HepG2 (cell line): ENCODE data around the gene NME1. TPM values are rescaled to one million over a fixed set of nuclear protein-coding genes. Genes with fewer than 3 reads are reported as not detected.

ENCODE experiments used
- AKAP8 ChIP-seq: sonication (generic); formaldehyde crosslinking; IDR thresholded peaks from 2 replicates; pipeline ENCODE4 v1.5.1; 2020; ENCODE audit warnings: mild to moderate bottlenecking, missing genetic modification reagents
- ATF1 ChIP-seq: IDR thresholded peaks from 2 replicates; pipeline ENCODE4 v1.6.1; 2016; ENCODE audit warnings: mild to moderate bottlenecking, control low read depth
- ATF6 ChIP-seq: sonication (generic); formaldehyde crosslinking; conservative IDR thresholded peaks from 2 replicates; pipeline ENCODE4 v1.4.0; 2020; ENCODE audit warnings: missing genetic modification reagents
- CEBPG ChIP-seq: IDR thresholded peaks from 2 replicates; pipeline ENCODE4 v1.6.1; 2016
- CREB1 ChIP-seq, 2 experiments: fragments of 450-650 bp in 1 of 2; IDR thresholded peaks; 2 replicates each; pipeline ENCODE4 v1.6.1; 2016 to 2017; ENCODE audit warnings: control low read depth in 1 of 2, mild to moderate bottlenecking in 1 of 2, missing compliant biosample characterization in 1 of 2, missing genetic modification characterization in 1 of 2
- EP300 ChIP-seq, 3 experiments: sonication (generic) in 1 of 3; formaldehyde crosslinking in 1 of 3; IDR thresholded peaks; 2 replicates each; pipeline versions ENCODE4 v1.5.1 to v1.6.1; 2011 to 2020; ENCODE audit warnings: low read depth in 2 of 3, low read length in 2 of 3, borderline replicate concordance in 1 of 3, improper control_type of control experiment in 1 of 3, mild to moderate bottlenecking in 1 of 3, missing genetic modification reagents in 1 of 3, moderate library complexity in 1 of 3
- FOXA1 ChIP-seq, 2 experiments: fragments of 450-650 bp in 1 of 2; sonication (generic) in 1 of 2; formaldehyde crosslinking in 1 of 2; IDR thresholded peaks; 2 replicates each; pipeline versions ENCODE4 v1.4.0 to v1.6.1; 2016 to 2020; ENCODE audit warnings: missing genetic modification reagents in 1 of 2
- MAZ ChIP-seq, 2 experiments: sonication (generic) in 1 of 2; formaldehyde crosslinking in 1 of 2; IDR thresholded peaks; 2 replicates each; pipeline versions ENCODE4 v1.5.0 to v1.6.1; 2012 to 2020; ENCODE audit warnings: low read depth in 2 of 2, mild to moderate bottlenecking in 2 of 2, borderline replicate concordance in 1 of 2, improper control_type of control experiment in 1 of 2, low read length in 1 of 2, missing genetic modification reagents in 1 of 2, moderate library complexity in 1 of 2
- MEIS1 ChIP-seq: sonication (generic); formaldehyde crosslinking; IDR thresholded peaks from 2 replicates; pipeline ENCODE4 v1.9.0; 2021; ENCODE audit warnings: mild to moderate bottlenecking, missing genetic modification reagents, moderate library complexity, borderline replicate concordance
- MXD3 ChIP-seq: IDR thresholded peaks from 2 replicates; pipeline ENCODE4 v1.6.1; 2016; ENCODE audit warnings: mild to moderate bottlenecking, missing biosample characterization, missing genetic modification reagents
- NCOA5 ChIP-seq: sonication (generic); formaldehyde crosslinking; IDR thresholded peaks from 2 replicates; pipeline ENCODE4 v1.4.0; 2020; ENCODE audit warnings: missing genetic modification reagents
- NFATC3 ChIP-seq: sonication (generic); formaldehyde crosslinking; IDR thresholded peaks from 2 replicates; pipeline ENCODE4 v1.5.1; 2020; ENCODE audit warnings: mild to moderate bottlenecking, missing genetic modification reagents
- NFE2L2 ChIP-seq: fragments of 150-350 bp; IDR thresholded peaks from 2 replicates; pipeline ENCODE4 v1.6.1; 2014; ENCODE audit warnings: low read length
- POLR2A ChIP-seq, 2 experiments: IDR thresholded peaks; 2 replicates each; pipeline ENCODE4 v1.6.1; 2011; ENCODE audit warnings: low read depth in 2 of 2, low read length in 2 of 2, mild to moderate bottlenecking in 1 of 2, moderate library complexity in 1 of 2; ENCODE audit not compliant: insufficient read depth in 1 of 2
- RARA ChIP-seq: IDR thresholded peaks from 2 replicates; pipeline ENCODE4 v1.6.1; 2016; ENCODE audit warnings: missing genetic modification reagents, missing compliant biosample characterization
- SIN3A ChIP-seq: IDR thresholded peaks from 2 replicates; pipeline ENCODE4 v1.6.1; 2011; ENCODE audit warnings: low read depth, mild to moderate bottlenecking, control low read depth, low read length, borderline replicate concordance
- SMARCE1 ChIP-seq: fragments of 450-650 bp; IDR thresholded peaks from 2 replicates; pipeline ENCODE4 v1.6.1; 2017; ENCODE audit warnings: borderline replicate concordance
- ZNF501 ChIP-seq: sonication (generic); formaldehyde crosslinking; IDR thresholded peaks from 2 replicates; pipeline ENCODE4 v1.5.1; 2020; ENCODE audit warnings: mild to moderate bottlenecking, moderate library complexity, missing genetic modification reagents
- ZNF567 ChIP-seq: sonication (generic); formaldehyde crosslinking; IDR thresholded peaks from 2 replicates; pipeline ENCODE4 v1.8.1; 2023; ENCODE audit warnings: mild to moderate bottlenecking, missing genetic modification reagents, borderline replicate concordance
- ZNF616 ChIP-seq: sonication (generic); formaldehyde crosslinking; IDR thresholded peaks from 2 replicates; pipeline ENCODE4 v1.5.0; 2020; ENCODE audit warnings: low read depth, mild to moderate bottlenecking, missing genetic modification reagents
- ZNF720 ChIP-seq: sonication (generic); formaldehyde crosslinking; IDR thresholded peaks from 2 replicates; pipeline ENCODE4 v1.4.0; 2020; ENCODE audit warnings: missing genetic modification reagents
- ZNF878 ChIP-seq: sonication (generic); formaldehyde crosslinking; IDR thresholded peaks from 2 replicates; pipeline ENCODE4 v1.8.1; 2023; ENCODE audit warnings: mild to moderate bottlenecking, missing genetic modification reagents, moderate library complexity
- ZZZ3 ChIP-seq: sonication (generic); formaldehyde crosslinking; IDR thresholded peaks from 2 replicates; pipeline ENCODE4 v1.4.0; 2020; ENCODE audit warnings: missing genetic modification reagents, mild to moderate bottlenecking, borderline replicate concordance
- polyA plus RNA-seq, 8 experiments: library from polyadenylated mRNA; depleted of rRNA in 3 of 8; stranded (reverse) in 7 of 8; unstranded in 1 of 8; fragments of >200 nt; fragmentation: Illumina TruSeq in 4 of 8; extraction: Trizol in 4 of 8; gene quantifications; 2 replicates each; pipeline versions ENCODE4 v1.2.1 to v1.2.3, GENCODE V29; 2011 to 2016; ENCODE audit warnings: low read depth in 4 of 8, missing spikeins in 1 of 8, mixed read lengths in 1 of 8; ENCODE audit not compliant: insufficient read depth in 1 of 8
- total RNA-seq, 5 experiments: library from RNA; depleted of rRNA; stranded (reverse); fragments of >200 nt; fragmentation: Illumina TruSeq; extraction: Trizol; gene quantifications; 2 replicates each; pipeline ENCODE4 v1.2.3, GENCODE V29; 2016; ENCODE audit warnings: low read depth in 1 of 5
- TF ChIP-seq, protein P1 (sequence below), 2 experiments: sonication (generic) in 1 of 2; formaldehyde crosslinking in 1 of 2; IDR thresholded peaks; 2 replicates each; pipeline versions ENCODE4 v1.5.1 to v1.6.1; 2011 to 2020; ENCODE audit warnings: borderline replicate concordance in 1 of 2, low read depth in 1 of 2, low read length in 1 of 2, mild to moderate bottlenecking in 1 of 2, missing genetic modification reagents in 1 of 2, moderate library complexity in 1 of 2

The NME1 gene
- total and polyA plus RNA-seq, 2 of the 13 experiments (the other 11 are each of a cell fraction or from before 2014, with no cell fraction given) = 295 to 516 TPM

DNA sequence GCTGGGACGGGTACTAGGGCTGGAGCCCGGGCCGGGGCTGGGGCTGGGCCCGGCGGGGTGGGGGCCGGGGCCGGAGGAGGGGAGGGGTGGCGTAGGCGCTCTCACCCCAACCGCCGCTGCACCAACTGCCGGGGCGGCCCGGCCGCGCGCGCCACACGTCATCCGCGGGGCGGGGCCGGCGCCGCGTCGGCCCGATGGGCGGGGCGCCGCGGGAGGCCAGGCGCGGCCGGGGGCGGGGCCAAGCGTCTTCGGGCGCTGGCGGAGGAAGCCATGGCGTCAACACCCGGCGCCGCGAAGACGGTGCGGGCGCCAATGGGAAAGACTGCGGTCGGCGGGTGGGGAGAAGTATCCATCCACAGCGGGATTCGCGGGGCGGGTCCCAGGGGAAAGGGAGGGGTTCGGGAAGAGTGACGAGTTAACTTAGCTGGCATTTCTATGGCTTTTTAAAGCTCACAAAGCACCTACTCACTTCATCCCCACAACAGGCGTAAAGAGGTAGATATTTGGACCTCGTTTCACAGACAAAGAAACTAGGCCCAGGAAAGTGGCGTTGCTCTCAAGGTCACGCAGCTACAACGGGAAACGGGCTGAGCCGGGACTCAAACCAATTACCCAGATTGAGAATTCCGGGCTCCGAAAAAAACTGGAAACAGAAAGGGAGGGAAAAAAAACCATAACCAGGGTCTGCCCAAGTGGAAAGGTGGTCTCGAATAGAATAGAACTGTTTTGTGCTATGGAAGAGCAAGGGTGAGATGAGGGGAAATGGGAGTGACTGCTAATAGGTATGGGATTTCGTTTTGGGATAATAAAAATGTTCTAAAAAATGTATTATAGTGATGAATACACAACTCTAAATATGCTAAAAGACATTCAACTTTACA lies 32.4 kb upstream of the NME1 start, which contains the start of gene SPAG9 (continued):
- TF ChIP-seq MAZ (IDR thresholded peaks at IDR 0.05; ENCODE audit: borderline replicate concordance, low read depth, low read length) (peak; percentile 68), MAZ (CRISPR knock-in tag; IDR thresholded peaks at IDR 0.05; ENCODE audit: low read depth) (peak; percentile 65), RARA (CRISPR knock-in tag) (0 out of 2 replicates have a peak, but pooled peaks have one; percentile 15), ZZZ3 (0 out of 2 replicates have a peak, but pooled peaks have one; percentile 14), MEIS1 (CRISPR knock-in tag) (no peak), POLR2A (IDR thresholded peaks at IDR 0.05; ENCODE audit: insufficient read depth in 1 of 2, low read depth in 2 of 2, low read length in 2 of 2) (peak; percentile 65 to 83; a peak in 3 of 4 replicates), ZNF616 (CRISPR knock-in tag) (no peak), CREB1 (IDR thresholded peaks at IDR 0.05) (peak; percentile 90), CREB1 (CRISPR knock-in tag; IDR thresholded peaks at IDR 0.05) (peak; percentile 91), MXD3 (CRISPR knock-in tag) (no peak), AKAP8 (peak; percentile 42; the same call in 1 of the 2 replicates), EP300 (IDR thresholded peaks at IDR 0.05; ENCODE audit: low read depth in 2 of 2, low read length in 2 of 2) (peak in 1 of 2 experiments; percentile 68; a peak in 1 of 4 replicates), EP300 (CRISPR knock-in tag; IDR thresholded peaks at IDR 0.05; ENCODE audit: borderline replicate concordance) (no peak), NCOA5 (CRISPR knock-in tag) (no peak), SMARCE1 (no peak), ATF1 (CRISPR knock-in tag) (peak; percentile 87), CEBPG (CRISPR knock-in tag) (peak; percentile 11; the same call in 1 of the 2 replicates), FOXA1 (IDR thresholded peaks at IDR 0.05) (no peak), FOXA1 (CRISPR knock-in tag; IDR thresholded peaks at IDR 0.05) (peak; percentile 12; the same call in 1 of the 2 replicates), NFATC3 (no peak), ZNF720 (CRISPR knock-in tag) (no peak), ATF6 (CRISPR knock-in tag) (no peak), SIN3A (peak; percentile 74), ZNF878 (no peak), NFE2L2 (0 out of 2 replicates have a peak, but pooled peaks have one; percentile 14), ZNF567 (CRISPR knock-in tag) (0 out of 2 replicates have a peak, but pooled peaks have one; percentile 38), ZNF501 (CRISPR knock-in tag) (no peak; the same call in 1 of the 2 replicates)
- TF ChIP-seq, protein P1, sequence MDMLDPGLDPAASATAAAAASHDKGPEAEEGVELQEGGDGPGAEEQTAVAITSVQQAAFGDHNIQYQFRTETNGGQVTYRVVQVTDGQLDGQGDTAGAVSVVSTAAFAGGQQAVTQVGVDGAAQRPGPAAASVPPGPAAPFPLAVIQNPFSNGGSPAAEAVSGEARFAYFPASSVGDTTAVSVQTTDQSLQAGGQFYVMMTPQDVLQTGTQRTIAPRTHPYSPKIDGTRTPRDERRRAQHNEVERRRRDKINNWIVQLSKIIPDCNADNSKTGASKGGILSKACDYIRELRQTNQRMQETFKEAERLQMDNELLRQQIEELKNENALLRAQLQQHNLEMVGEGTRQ (IDR thresholded peaks at IDR 0.05; ENCODE audit: low read depth, low read length) = no peak
- TF ChIP-seq, protein P1 (CRISPR knock-in tag; IDR thresholded peaks at IDR 0.05; ENCODE audit: borderline replicate concordance) = no peak
